HepG2 (cell line): Measurements from ENCODE around the gene LRPAP1. TPM values are rescaled to one million over a fixed set of nuclear protein-coding genes. Genes with fewer than 3 reads are reported as not detected.

Experiments
- ATAC-seq: fragments of 200-7000 bp; cut with Tn5 transposase; 3 replicates; pipeline ENCODE4 v1.9.1; 2020; ENCODE audit warnings: mild to moderate bottlenecking, moderate library complexity
- BruUV-seq: library from RNA; stranded (reverse); fragments of 400-500 nt; replicated peaks from 2 replicates; lab custom pipeline; 2021; lab: Mats Ljungman, UMichigan
- CTCF ChIA-PET: fragments of 300-600 bp; formaldehyde crosslinking; extraction: SDS; loops from one replicate; lab custom pipeline; 2021; ENCODE audit warnings: low total read pairs, inconsistent platforms, low intra/inter-chr PET ratio; lab: Yijun Ruan, JAX
- POLR2A ChIA-PET: fragments of 350-600 bp; sonication (Branson Sonifier 250); formaldehyde crosslinking; loops from one replicate; lab custom pipeline; 2020; ENCODE audit warnings: antibody characterized with exemption, inconsistent platforms; lab: Yijun Ruan, JAX
- DNase-seq: peaks from one replicate; pipeline ENCODE4 v3.0.0-alpha.2; 2015; ENCODE audit warnings: low spot score
- FAIRE-seq: peaks from 3 replicates; lab custom pipeline; 2011; peaks lifted over from hg19 to GRCh38; lab: Jason Lieb, UNC
- H2AFZ ChIP-seq: one replicate; pipeline ENCODE4 v1.6.1; 2011; ENCODE audit warnings: low read length, inconsistent platforms
- H3K27ac ChIP-seq: fragments of 300-600 bp; 3 replicates; pipeline ENCODE4 v1.8.0; 2011; ENCODE audit warnings: mixed run types, mild to moderate bottlenecking, mixed read lengths, low read length, inconsistent platforms; ENCODE audit not compliant: insufficient read depth; ENCODE audit errors: extremely low read length
- H3K27me3 ChIP-seq, 2 experiments: fragments of 200-600 bp in 1 of 2; 2 replicates in 1 of 2; 3 replicates in 1 of 2; pipeline versions ENCODE4 v1.6.0 to v1.8.0; 2011; ENCODE audit warnings: low read length in 2 of 2, mild to moderate bottlenecking in 2 of 2, moderate library complexity in 2 of 2, inconsistent platforms in 1 of 2; ENCODE audit not compliant: insufficient read depth in 2 of 2, control insufficient read depth in 1 of 2
- H3K36me3 ChIP-seq, 2 experiments: fragments of 200-600 bp in 1 of 2; replicated peaks in 1 of 2; 2 replicates in 1 of 2; 3 replicates in 1 of 2; pipeline versions ENCODE4 v1.5.1 to v1.8.0; 2011; ENCODE audit warnings: low read length in 2 of 2, inconsistent platforms in 1 of 2; ENCODE audit not compliant: insufficient read depth in 2 of 2, control insufficient read depth in 1 of 2
- H3K4me1 ChIP-seq: 2 replicates; pipeline ENCODE4 v1.5.1; 2012; ENCODE audit warnings: low read length, inconsistent platforms; ENCODE audit not compliant: insufficient read depth
- H3K4me2 ChIP-seq: 2 replicates; pipeline ENCODE4 v1.6.0; 2011; ENCODE audit warnings: low read depth, low read length, inconsistent platforms
- H3K4me3 ChIP-seq, 3 experiments: fragments of 200-600 bp in 1 of 3; sonication (generic), shearing (Covaris generic) in 1 of 3; replicated peaks in 1 of 3; 2 replicates each; pipeline ENCODE4 v1.5.1; 2011 to 2016; ENCODE audit warnings: low read length in 3 of 3, inconsistent platforms in 2 of 3, low read depth in 2 of 3, mild to moderate bottlenecking in 2 of 3, control low read depth in 1 of 3, mixed read lengths in 1 of 3; ENCODE audit not compliant: insufficient read depth in 1 of 3
- H3K79me2 ChIP-seq: one replicate; pipeline ENCODE4 v1.6.1; 2011; ENCODE audit warnings: low read length, inconsistent platforms; ENCODE audit not compliant: insufficient read depth
- H3K9ac ChIP-seq: 2 replicates; pipeline ENCODE4 v1.6.0; 2011; ENCODE audit warnings: mild to moderate bottlenecking, low read depth, low read length, inconsistent platforms; ENCODE audit not compliant: insufficient read depth
- H3K9me3 ChIP-seq: 2 replicates; pipeline ENCODE4 v1.5.1; 2012; ENCODE audit warnings: mild to moderate bottlenecking, low read length
- H4K20me1 ChIP-seq: 2 replicates; pipeline ENCODE4 v1.6.0; 2011; ENCODE audit warnings: inconsistent platforms, mild to moderate bottlenecking, low read length, moderate library complexity; ENCODE audit not compliant: insufficient read depth
- BORCS8-MEF2B ChIP-seq: sonication (generic); formaldehyde crosslinking; IDR thresholded peaks from 2 replicates; pipeline ENCODE4 v1.8.0; 2022; ENCODE audit warnings: mild to moderate bottlenecking, missing genetic modification reagents
- EED ChIP-seq: sonication (generic); formaldehyde crosslinking; IDR thresholded peaks from 2 replicates; pipeline ENCODE4 v1.5.0; 2020; ENCODE audit warnings: mild to moderate bottlenecking, missing genetic modification reagents
- FOXP1 ChIP-seq, 2 experiments: fragments of 450-650 bp in 1 of 2; IDR thresholded peaks; 2 replicates each; pipeline ENCODE4 v1.6.1; 2017 to 2018; ENCODE audit warnings: antibody characterized with exemption in 1 of 2
- GATAD1 ChIP-seq: IDR thresholded peaks from 2 replicates; pipeline ENCODE4 v1.6.1; 2016; ENCODE audit warnings: missing genetic modification reagents, missing compliant biosample characterization
- LRRFIP1 ChIP-seq: sonication (generic); formaldehyde crosslinking; conservative IDR thresholded peaks from 2 replicates; pipeline ENCODE4 v1.4.0; 2020; ENCODE audit warnings: missing genetic modification reagents
- MIER3 ChIP-seq: IDR thresholded peaks from 2 replicates; pipeline ENCODE4 v1.6.1; 2016; ENCODE audit warnings: missing compliant biosample characterization, borderline replicate concordance
- RFX3 ChIP-seq: IDR thresholded peaks from 2 replicates; pipeline ENCODE4 v1.6.1; 2016; ENCODE audit warnings: missing biosample characterization, missing genetic modification reagents
- ZBTB40 ChIP-seq, 2 experiments: fragments of 450-650 bp in 1 of 2; sonication (generic) in 1 of 2; formaldehyde crosslinking in 1 of 2; IDR thresholded peaks; 2 replicates each; pipeline versions ENCODE4 v1.6.1 to v1.8.0; 2016 to 2022; ENCODE audit warnings: antibody characterized with exemption in 1 of 2, mild to moderate bottlenecking in 1 of 2, missing genetic modification reagents in 1 of 2
- ZFX ChIP-seq: sonication (generic); formaldehyde crosslinking; IDR thresholded peaks from 2 replicates; pipeline ENCODE4 v1.4.0; 2020; ENCODE audit warnings: mild to moderate bottlenecking, low read depth, missing genetic modification reagents, moderate library complexity
- WGBS: methylation state at CpG from one replicate; pipeline ENCODE4 v1.1.6; 2017; ENCODE audit warnings: low lambda C conversion rate; 5-methylcytosine and 5-hydroxymethylcytosine counted together
- in situ Hi-C: cut with HindIII; loops from 2 replicates; pipeline ENCODE4 v1.10.0; 2017; ENCODE audit warnings: low pct_unique_long_range_greater_than_20kb; ENCODE audit not compliant: extremely low pct_ligation_motif_present
- intact Hi-C: fragments of 100-400 bp; cut with micrococcal nuclease; formaldehyde crosslinking; loops from one replicate; pipeline ENCODE4 v1.10.0; 2022; ENCODE audit not compliant: unreplicated experiment
- polyA plus RNA-seq, 8 experiments: library from polyadenylated mRNA; depleted of rRNA in 3 of 8; stranded (reverse) in 7 of 8; unstranded in 1 of 8; fragments of >200 nt; fragmentation: Illumina TruSeq in 4 of 8; extraction: Trizol in 4 of 8; gene quantifications; 2 replicates each; pipeline versions ENCODE4 v1.2.1 to v1.2.3, GENCODE V29; 2011 to 2016; ENCODE audit warnings: low read depth in 4 of 8, missing spikeins in 1 of 8, mixed read lengths in 1 of 8; ENCODE audit not compliant: insufficient read depth in 1 of 8
- total RNA-seq, 5 experiments: library from RNA; depleted of rRNA; stranded (reverse); fragments of >200 nt; fragmentation: Illumina TruSeq; extraction: Trizol; gene quantifications; 2 replicates each; pipeline ENCODE4 v1.2.3, GENCODE V29; 2016; ENCODE audit warnings: low read depth in 1 of 5

Gene LRPAP1
- total and polyA plus RNA-seq, 2 of the 13 experiments (the other 11 are each of a cell fraction or from before 2014, with no cell fraction given) = 153 to 191 TPM

GRCh38 chr4:3470244-3471097 lies 61.8 kb downstream of the LRPAP1 start:
- Histone ChIP-seq H3K4me3 (no peak overlapping the region; a peak in 1 of 6 replicates), H3K79me2 (no peaks in the 10 kb centered on the region), H3K4me2 (peak overlapping the region; percentile 13; the same call in 1 of the 2 replicates), H3K9me3 (no peaks in the 10 kb centered on the region), H4K20me1 (no peaks in the 10 kb centered on the region), H2AFZ (no peak overlapping the region), H3K4me1 (peaks cover 12% of the 10 kb centered on the region; the same call in 1 of the 2 replicates), H3K27ac (no peak overlapping the region), H3K36me3 (no peaks in the 10 kb centered on the region), H3K27me3 (peaks cover 18 to 59% of the 10 kb centered on the region in 2 experiments), H3K9ac (no peak overlapping the region)
- no peak for FAIRE-seq
- DNase-seq = no peak
- no TSS peak for BruUV-seq
- in situ Hi-C loops (no loop called here), intact Hi-C loops (no loop called here)
- POLR2A ChIA-PET = no interaction called here
- 19% methylated on average over 20 of the region's 25 CpGs for WGBS
- no peak for ATAC-seq
- CTCF ChIA-PET = no interaction called here
- TF ChIP-seq BORCS8-MEF2B (CRISPR knock-in tag) (no peak), GATAD1 (CRISPR knock-in tag) (no peak), RFX3 (no peak), LRRFIP1 (no peak), ZBTB40 (IDR thresholded peaks at IDR 0.05) (peak; percentile 67), ZBTB40 (CRISPR knock-in tag; IDR thresholded peaks at IDR 0.05) (peak; percentile 99), ZFX (no peak), EED (CRISPR knock-in tag) (no peak), MIER3 (no peak), FOXP1 (IDR thresholded peaks at IDR 0.05) (no peak), FOXP1 (CRISPR knock-in tag; IDR thresholded peaks at IDR 0.05) (no peak)
